Loucy (cell line): ENCODE measurements around the gene NADSYN1.

Experiments used
- EZH2phosphoT487 ChIP-seq: fragments of 200-600 bp; IDR thresholded peaks from 2 replicates; pipeline ENCODE4 v1.6.1; 2018; ENCODE audit warnings: antibody characterized with exemption, mild to moderate bottlenecking, moderate library complexity, borderline replicate concordance
- TF ChIP-seq, protein P1 (sequence below): fragments of 200-600 bp; sonication (generic); conservative IDR thresholded peaks from 2 replicates; pipeline ENCODE4 v1.5.1; 2014; ENCODE audit warnings: mild to moderate bottlenecking, antibody characterized with exemption, low read length

GRCh38 chr11:71467164-71467563 is 14.2 kb downstream of the NADSYN1 start:
- TF ChIP-seq, protein P1, sequence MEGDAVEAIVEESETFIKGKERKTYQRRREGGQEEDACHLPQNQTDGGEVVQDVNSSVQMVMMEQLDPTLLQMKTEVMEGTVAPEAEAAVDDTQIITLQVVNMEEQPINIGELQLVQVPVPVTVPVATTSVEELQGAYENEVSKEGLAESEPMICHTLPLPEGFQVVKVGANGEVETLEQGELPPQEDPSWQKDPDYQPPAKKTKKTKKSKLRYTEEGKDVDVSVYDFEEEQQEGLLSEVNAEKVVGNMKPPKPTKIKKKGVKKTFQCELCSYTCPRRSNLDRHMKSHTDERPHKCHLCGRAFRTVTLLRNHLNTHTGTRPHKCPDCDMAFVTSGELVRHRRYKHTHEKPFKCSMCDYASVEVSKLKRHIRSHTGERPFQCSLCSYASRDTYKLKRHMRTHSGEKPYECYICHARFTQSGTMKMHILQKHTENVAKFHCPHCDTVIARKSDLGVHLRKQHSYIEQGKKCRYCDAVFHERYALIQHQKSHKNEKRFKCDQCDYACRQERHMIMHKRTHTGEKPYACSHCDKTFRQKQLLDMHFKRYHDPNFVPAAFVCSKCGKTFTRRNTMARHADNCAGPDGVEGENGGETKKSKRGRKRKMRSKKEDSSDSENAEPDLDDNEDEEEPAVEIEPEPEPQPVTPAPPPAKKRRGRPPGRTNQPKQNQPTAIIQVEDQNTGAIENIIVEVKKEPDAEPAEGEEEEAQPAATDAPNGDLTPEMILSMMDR: no peak
- no peak for TF ChIP-seq EZH2phosphoT487
